ENCODE data around the gene PEPD. TPM values are rescaled to one million over a fixed set of nuclear protein-coding genes. Genes with fewer than 3 reads are reported as not detected.

Gene PEPD
- polyA plus RNA-seq, 1 donor from 2014 or later = 43.9 TPM

GRCh38 chr19:33546656-33547055 lies 25.1 kb upstream of the PEPD start:
- Histone ChIP-seq H3F3A (ENCODE audit: insufficient read depth, low read length, poor library complexity, severe bottlenecking) (no peaks in the 10 kb centered on the region), H3K4me2 (ENCODE audit: low read length) (no peak overlapping the region), H3K36me3 (ENCODE audit: insufficient read depth, low read length) (no peaks in the 10 kb centered on the region), H3K27ac (ENCODE audit: low read length) (no peak overlapping the region), H3K4me3 (ENCODE audit: low read length) (no peak overlapping the region), H3K9me3 (ENCODE audit: low read length) (no peaks in the 10 kb centered on the region), H4K20me1 (ENCODE audit: insufficient read depth) (no peaks in the 10 kb centered on the region), H3K79me2 (replicated peaks; ENCODE audit: insufficient read depth, low read length) (no peaks in the 10 kb centered on the region), H3K9me2 (ENCODE audit: insufficient read depth, low read length) (no peaks in the 10 kb centered on the region), H2AFZ (ENCODE audit: low read depth, low read length) (no peak overlapping the region), H3K27me3 (ENCODE audit: insufficient read depth, low read depth, low read length) (no peaks in the 10 kb centered on the region), H3K9ac (ENCODE audit: low read length) (no peak overlapping the region)
- TF ChIP-seq EZH2 (IDR thresholded peaks at IDR 0.05; ENCODE audit: borderline replicate concordance, insufficient read depth, low read length, poor library complexity, severe bottlenecking) (no peak), TAF1 (IDR thresholded peaks at IDR 0.05; ENCODE audit: low read depth) (no peak), EP300 (conservative IDR thresholded peaks at IDR 0.05; ENCODE audit: poor library complexity, severe bottlenecking) (no peak), RAD21 (conservative IDR thresholded peaks at IDR 0.05) (no peak), MXI1 (conservative IDR thresholded peaks at IDR 0.05; ENCODE audit: poor library complexity, severe bottlenecking) (no peak), POLR2AphosphoS5 (IDR thresholded peaks at IDR 0.05) (no peak)

- Histone ChIP-seq H3K27me3 (ENCODE audit: insufficient read depth, low read depth, low read length) (no peaks in the 10 kb centered on the region), H3K27ac (ENCODE audit: low read length) (no peak overlapping the region), H3K4me3 (ENCODE audit: low read length) (no peak overlapping the region), H3K36me3 (ENCODE audit: insufficient read depth, low read length) (no peaks in the 10 kb centered on the region), H3K9me3 (ENCODE audit: low read length) (no peaks in the 10 kb centered on the region), H3F3A (ENCODE audit: insufficient read depth, low read length, poor library complexity, severe bottlenecking) (no peaks in the 10 kb centered on the region), H4K20me1 (ENCODE audit: insufficient read depth) (no peaks in the 10 kb centered on the region), H3K9me2 (ENCODE audit: insufficient read depth, low read length) (no peaks in the 10 kb centered on the region), H3K4me2 (ENCODE audit: low read length) (no peak overlapping the region), H3K9ac (ENCODE audit: low read length) (no peak overlapping the region), H3K79me2 (replicated peaks; ENCODE audit: insufficient read depth, low read length) (no peaks in the 10 kb centered on the region), H2AFZ (ENCODE audit: low read depth, low read length) (no peak overlapping the region)
- no peak for TF ChIP-seq CTCF (IDR thresholded peaks at IDR 0.05; ENCODE audit: poor library complexity, severe bottlenecking)
- no peak for TF ChIP-seq TAF1 (IDR thresholded peaks at IDR 0.05; ENCODE audit: low read depth)
- TF ChIP-seq EZH2 (IDR thresholded peaks at IDR 0.05; ENCODE audit: borderline replicate concordance, insufficient read depth, low read length, poor library complexity, severe bottlenecking) = no peak
- TF ChIP-seq EP300 (conservative IDR thresholded peaks at IDR 0.05; ENCODE audit: poor library complexity, severe bottlenecking) = no peak
- no peak for TF ChIP-seq REST (IDR thresholded peaks at IDR 0.05; ENCODE audit: borderline replicate concordance)
- no peak for TF ChIP-seq POLR2AphosphoS5 (IDR thresholded peaks at IDR 0.05)
- TF ChIP-seq MXI1 (conservative IDR thresholded peaks at IDR 0.05; ENCODE audit: poor library complexity, severe bottlenecking) = no peak
- no peak for TF ChIP-seq RAD21 (conservative IDR thresholded peaks at IDR 0.05)
- TF ChIP-seq SMC3 (conservative IDR thresholded peaks at IDR 0.05; ENCODE audit: poor library complexity) = no peak
These were observed 23.8 kb upstream of the PEPD start for GRCh38 chr19:33545217-33545981.
